K562 (cell line): ENCODE data around the gene RAB31. TPM values are rescaled to one million over a fixed set of nuclear protein-coding genes. Genes with fewer than 3 reads are reported as not detected.

Source experiments
- ATAC-seq: fragments of 200-7000 bp; cut with Tn5 transposase; 3 replicates; pipeline ENCODE4 v1.9.1; 2020; ENCODE audit warnings: moderate library complexity
- BruUV-seq: library from RNA; stranded (reverse); fragments of 400-500 nt; replicated peaks from 2 replicates; lab custom pipeline; 2021; lab: Mats Ljungman, UMichigan
- CTCF ChIA-PET: fragments of 300-600 bp; formaldehyde crosslinking; extraction: SDS; loops from one replicate; lab custom pipeline; 2021; ENCODE audit warnings: low intra/inter-chr PET ratio; lab: Yijun Ruan, JAX
- POLR2A ChIA-PET: fragments of 300-600, 350-650 bp; sonication (Branson Sonifier 250); formaldehyde crosslinking; extraction: SDS; loops from one replicate; lab custom pipeline; 2021; ENCODE audit warnings: antibody characterized with exemption, inconsistent platforms; lab: Yijun Ruan, JAX
- DNase-seq, 4 experiments: peaks; one replicate each; pipeline versions ENCODE4 v3.0.0 to v3.0.0-alpha.2; 2011 to 2018; ENCODE audit warnings: low spot score in 3 of 4, mixed read lengths in 3 of 4; ENCODE audit errors: extremely low read depth in 1 of 4
- FAIRE-seq: peaks from 2 replicates; lab custom pipeline; 2011; peaks lifted over from hg19 to GRCh38; lab: Jason Lieb, UNC
- H2AFZ ChIP-seq: 2 replicates; pipeline ENCODE4 v1.6.0; 2011; ENCODE audit warnings: low read depth, low read length, control low read depth, inconsistent platforms
- H3K27ac ChIP-seq: fragments of 200-600 bp; 3 replicates; pipeline ENCODE4 v1.8.0; 2011; ENCODE audit warnings: low read depth, mild to moderate bottlenecking, control low read depth, inconsistent platforms, low read length, moderate library complexity, mixed read lengths; ENCODE audit errors: extremely low read depth
- H3K27me3 ChIP-seq, 2 experiments: fragments of 300-600 bp in 1 of 2; 2 replicates in 1 of 2; 3 replicates in 1 of 2; pipeline versions ENCODE4 v1.6.0 to v1.8.0; 2011; ENCODE audit warnings: inconsistent platforms in 2 of 2, low read length in 2 of 2, mild to moderate bottlenecking in 1 of 2, mixed read lengths in 1 of 2, moderate library complexity in 1 of 2; ENCODE audit not compliant: control insufficient read depth in 2 of 2, insufficient read depth in 2 of 2
- H3K36me3 ChIP-seq: fragments of 300-600 bp; 3 replicates; pipeline ENCODE4 v1.8.0; 2011; ENCODE audit warnings: mild to moderate bottlenecking, low read length, inconsistent platforms; ENCODE audit not compliant: control insufficient read depth, insufficient read depth
- H3K4me1 ChIP-seq, 2 experiments: fragments of 200-600 bp in 1 of 2; replicated peaks in 1 of 2; 2 replicates in 1 of 2; 3 replicates in 1 of 2; pipeline versions ENCODE4 v1.5.1 to v1.8.0; 2011; ENCODE audit warnings: inconsistent platforms in 2 of 2, low read length in 2 of 2, mild to moderate bottlenecking in 1 of 2, mixed read lengths in 1 of 2, moderate library complexity in 1 of 2; ENCODE audit not compliant: control insufficient read depth in 2 of 2, insufficient read depth in 2 of 2
- H3K4me2 ChIP-seq: 2 replicates; pipeline ENCODE4 v1.6.1; 2011; ENCODE audit warnings: low read length, control low read depth, inconsistent platforms, mixed read lengths; ENCODE audit not compliant: insufficient read depth
- H3K4me3 ChIP-seq: fragments of 200-600 bp; sonication (generic), shearing (Covaris generic); 2 replicates; pipeline ENCODE4 v1.5.1; 2016; ENCODE audit warnings: control low read depth, inconsistent platforms
- H3K79me2 ChIP-seq: fragments of 200-600 bp; 3 replicates; pipeline ENCODE4 v1.8.0; 2011; ENCODE audit warnings: low read length, inconsistent platforms; ENCODE audit not compliant: control insufficient read depth, insufficient read depth
- H3K9ac ChIP-seq, 2 experiments: 2 replicates each; pipeline versions ENCODE4 v1.6.0 to v1.6.1; 2011; ENCODE audit warnings: low read depth in 2 of 2, low read length in 2 of 2, control low read depth in 1 of 2, inconsistent platforms in 1 of 2, mild to moderate bottlenecking in 1 of 2, mixed read lengths in 1 of 2; ENCODE audit not compliant: insufficient read depth in 1 of 2
- H3K9me1 ChIP-seq: one replicate; pipeline ENCODE4 v1.6.0; 2011; ENCODE audit warnings: inconsistent platforms, mild to moderate bottlenecking, low read length, moderate library complexity; ENCODE audit not compliant: control insufficient read depth, insufficient read depth
- H3K9me3 ChIP-seq: replicated peaks from 2 replicates; pipeline ENCODE4 v1.5.1; 2011; ENCODE audit warnings: low read depth, low read length, inconsistent platforms; ENCODE audit not compliant: control insufficient read depth, insufficient read depth
- H4K20me1 ChIP-seq: replicated peaks from 2 replicates; pipeline ENCODE4 v1.6.1; 2011; ENCODE audit warnings: low read length, inconsistent platforms, mixed read lengths; ENCODE audit not compliant: control insufficient read depth, insufficient read depth
- CREB3 ChIP-seq: fragments of 450-650 bp; conservative IDR thresholded peaks from 2 replicates; pipeline ENCODE4 v1.6.1; 2016; ENCODE audit warnings: missing genetic modification characterization, low read depth, mild to moderate bottlenecking, missing compliant biosample characterization, moderate library complexity
- HDAC2 ChIP-seq: fragments of 450-650 bp; IDR thresholded peaks from 2 replicates; pipeline ENCODE4 v1.6.1; 2016; ENCODE audit warnings: mild to moderate bottlenecking
- HDAC3 ChIP-seq: fragments of 450-650 bp; IDR thresholded peaks from 2 replicates; pipeline ENCODE4 v1.6.1; 2018; ENCODE audit warnings: borderline replicate concordance, mild to moderate bottlenecking, moderate library complexity; ENCODE audit not compliant: partially characterized antibody
- HMBOX1 ChIP-seq: sonication (generic); IDR thresholded peaks from 2 replicates; pipeline ENCODE4 v1.6.1; 2016
- IRF9 ChIP-seq: fragments of 450-650 bp; IDR thresholded peaks from 2 replicates; pipeline ENCODE4 v1.6.1; 2016; ENCODE audit warnings: missing biosample characterization, missing genetic modification characterization
- L3MBTL2 ChIP-seq: fragments of 450-650 bp; IDR thresholded peaks from 2 replicates; pipeline ENCODE4 v1.6.1; 2016; ENCODE audit warnings: mild to moderate bottlenecking, moderate library complexity
- NBN ChIP-seq: fragments of 450-650 bp; IDR thresholded peaks from 2 replicates; pipeline ENCODE4 v1.6.1; 2016; ENCODE audit warnings: low read depth, mild to moderate bottlenecking
- NR2C1 ChIP-seq, 2 experiments: fragments of 450-650 bp; IDR thresholded peaks; 2 replicates each; pipeline ENCODE4 v1.6.1; 2017; ENCODE audit warnings: mild to moderate bottlenecking in 2 of 2, antibody characterized with exemption in 1 of 2, inconsistent platforms in 1 of 2, missing compliant biosample characterization in 1 of 2, missing genetic modification characterization in 1 of 2
- RBM25 ChIP-seq: fragments of 200-400 bp; formaldehyde crosslinking; IDR thresholded peaks from 2 replicates; pipeline ENCODE4 v1.6.1; 2018; ENCODE audit warnings: low read length, low read depth, moderate library complexity; ENCODE audit not compliant: severe bottlenecking
- RCOR1 ChIP-seq, 2 experiments: IDR thresholded peaks; 2 replicates each; pipeline ENCODE4 v1.6.1; 2012; ENCODE audit warnings: low read depth in 2 of 2, low read length in 2 of 2, borderline replicate concordance in 1 of 2, improper control_type of control experiment in 1 of 2
- SMARCA5 ChIP-seq: fragments of 450-650 bp; IDR thresholded peaks from 2 replicates; pipeline ENCODE4 v1.6.1; 2016
- SPI1 ChIP-seq: IDR thresholded peaks from 2 replicates; pipeline ENCODE4 v1.6.1; 2011; ENCODE audit warnings: low read depth, low read length, control low read depth, borderline replicate concordance
- TOE1 ChIP-seq, 2 experiments: fragments of 450-650 bp in 1 of 2; sonication (generic) in 1 of 2; formaldehyde crosslinking in 1 of 2; IDR thresholded peaks; 2 replicates each; pipeline versions ENCODE4 v1.7.1 to v1.8.0; 2016 to 2022; ENCODE audit warnings: borderline replicate concordance in 2 of 2, mild to moderate bottlenecking in 2 of 2, antibody characterized with exemption in 1 of 2, inconsistent platforms in 1 of 2, low read depth in 1 of 2, missing genetic modification reagents in 1 of 2, moderate library complexity in 1 of 2
- ZNF146 ChIP-seq: IDR thresholded peaks from one replicate; pipeline ENCODE4 v1.6.1; 2018; ENCODE audit warnings: missing compliant biosample characterization; ENCODE audit not compliant: unreplicated experiment
- ZNF79 ChIP-seq: fragments of 250-450 bp; sonication (Bioruptor Pico); IDR thresholded peaks from 2 replicates; pipeline ENCODE4 v1.4.0; 2020; ENCODE audit warnings: low read depth, mild to moderate bottlenecking, moderate library complexity
- WGBS: fragments of 100-300 bp; shearing (Covaris generic); methylation state at CpG from one replicate; pipeline ENCODE4 v1.1.6; 2016; ENCODE audit warnings: low coverage, mixed read lengths; ENCODE audit not compliant: insufficient coverage; ENCODE audit errors: missing lambda C conversion rate; 5-methylcytosine and 5-hydroxymethylcytosine counted together
- in situ Hi-C: fragments of 300-500 bp; cut with MboI; formaldehyde crosslinking; loops from 4 replicates; pipeline ENCODE4 v1.15.0; 2018; ENCODE audit warnings: inconsistent platforms, mixed read lengths
- intact Hi-C: fragments of 100-400 bp; cut with micrococcal nuclease; formaldehyde crosslinking; loops from 2 replicates; pipeline ENCODE4 v1.14.2; 2022
- polyA plus RNA-seq, 8 experiments: library from polyadenylated mRNA; depleted of rRNA in 4 of 8; stranded (reverse) in 5 of 8; unstranded in 3 of 8; fragments of >200 nt; fragmentation: Nextera tagmentation in 2 of 8; fragmentation: Illumina TruSeq in 1 of 8; extraction: Ambion mirVana in 2 of 8; extraction: Trizol in 1 of 8; gene quantifications; 2 replicates each; pipeline versions ENCODE4 v1.2.1 to v1.2.3, GENCODE V29; 2011 to 2014; ENCODE audit warnings: inconsistent platforms in 1 of 8, missing spikeins in 1 of 8
- total RNA-seq, 7 experiments: library from RNA; depleted of rRNA in 6 of 7; stranded (reverse); fragments of >200 nt in 6 of 7; fragmentation: Illumina TruSeq in 2 of 7; extraction: Trizol in 2 of 7; gene quantifications; 2 replicates each; pipeline versions ENCODE4 v1.2.1 to v1.2.3, GENCODE V29; 2011 to 2021; ENCODE audit warnings: low replicate concordance in 1 of 7

The RAB31 gene
- total and polyA plus RNA-seq, 9 of the 15 experiments (the other 6 are each of a cell fraction or from before 2014, with no cell fraction given) = 20.7 to 70.4 (median 41.3) TPM

GRCh38 chr18:9906481-9906880, 198.4 kb downstream of the RAB31 start:
- H3K9me3 ChIP-seq = no peaks in the 10 kb centered on the region
- intact Hi-C loops = no loop called here
- no peaks in the 10 kb centered on the region for H3K79me2 ChIP-seq
- 23% methylated on average over 3 of the region's 3 CpGs for WGBS
- ChIA-PET CTCF (no interaction called here), POLR2A (interaction anchor here (1.0 to 2.6 kb wide), 7 partner anchors 10 to 103 kb away, joined by 3 to 12 read pairs (median 5); partner anchors contain the start of gene TXNDC2)
- no TSS peak for BruUV-seq
- H3K27me3 ChIP-seq = no peaks in the 10 kb centered on the region
- peak overlapping the region; percentile 92 for H2AFZ ChIP-seq
- H4K20me1 ChIP-seq = no peaks in the 10 kb centered on the region
- H3K9ac ChIP-seq = peak overlapping the region in 1 of 2 experiments; percentile 24; a peak in 1 of 4 replicates
- ATAC-seq (peak; percentile 68), DNase-seq (no peak), FAIRE-seq (peak; percentile 15)
- peak overlapping the region; percentile 53; the same call in 1 of the 2 replicates for H3K4me2 ChIP-seq
- no peaks in the 10 kb centered on the region for H3K36me3 ChIP-seq
- no peaks in the 10 kb centered on the region for H3K9me1 ChIP-seq
- in situ Hi-C loops = no loop called here
- H3K4me3 ChIP-seq = no peak overlapping the region
- H3K27ac ChIP-seq = peak overlapping the region; percentile 13; the same call in 2 of the 3 replicates
- H3K4me1 ChIP-seq = peaks cover 6 to 37% of the 10 kb centered on the region in 2 experiments
- TF ChIP-seq IRF9 (tag) = no peak
- TF ChIP-seq ZNF146 (CRISPR knock-in tag) = peak; percentile 72
- TF ChIP-seq TOE1 (IDR thresholded peaks at IDR 0.05; ENCODE audit: borderline replicate concordance) = no peak
- TF ChIP-seq TOE1 (CRISPR knock-in tag; IDR thresholded peaks at IDR 0.05; ENCODE audit: borderline replicate concordance, low read depth) = no peak
- peak; percentile 49; the same call in 1 of the 2 replicates for TF ChIP-seq SMARCA5
- TF ChIP-seq HMBOX1 = peak; percentile 89
- no peak for TF ChIP-seq NR2C1 (IDR thresholded peaks at IDR 0.05)
- 0 out of 2 replicates have a peak, but pooled peaks have one; percentile 25 for TF ChIP-seq NR2C1 (tag; IDR thresholded peaks at IDR 0.05)
- peak; percentile 19 for TF ChIP-seq RBM25
- TF ChIP-seq HDAC2 = 0 out of 2 replicates have a peak, but pooled peaks have one; percentile 15
- peak; percentile 32; the same call in 1 of the 2 replicates for TF ChIP-seq L3MBTL2
- peak; percentile 63 for TF ChIP-seq SPI1
- TF ChIP-seq HDAC3 = no peak
- peak; percentile 69; the same call in 1 of the 2 replicates for TF ChIP-seq NBN
- 0 out of 2 replicates have a peak, but pooled peaks have one; percentile 16 for TF ChIP-seq ZNF79
- TF ChIP-seq CREB3 (tag) = 0 out of 2 replicates have a peak, but pooled peaks have one; percentile 30
- TF ChIP-seq RCOR1 (IDR thresholded peaks at IDR 0.05; ENCODE audit: borderline replicate concordance in 1 of 2, low read depth in 2 of 2, low read length in 2 of 2) = 0 out of 4 replicates have a peak, but pooled peaks of 1 of the 2 experiments have one; percentile 5
